Body of pancreas (tissue), 4 donors: ENCODE results near the gene SNRPE. TPM values are rescaled to one million over a fixed set of nuclear protein-coding genes. Genes with fewer than 3 reads are reported as not detected.

Experiments used
- ATAC-seq: fragments of 150-250 bp; one replicate; pipeline ENCODE4 v1.9.1; 2016
- DNase-seq, 4 donors: peaks; one replicate each; pipeline ENCODE4 v3.0.0-alpha.2; 2019
- H3K27ac ChIP-seq, 4 donors: fragments of 200-600 bp; sonication (generic); 1 replicate in 3 of 4; 2 replicates in 1 of 4; pipeline versions ENCODE4 v1.5.1 to v1.6.1; 2016 to 2019; ENCODE audit warnings: mild to moderate bottlenecking in 1 of 4, mixed read lengths in 1 of 4, moderate library complexity in 1 of 4
- H3K27me3 ChIP-seq, 2 donors: fragments of 200-600 bp; sonication (generic); one replicate each; pipeline ENCODE4 v1.6.0; 2016; ENCODE audit warnings: mild to moderate bottlenecking in 1 of 2
- H3K36me3 ChIP-seq, 2 donors: fragments of 200-600 bp; sonication (generic); replicated peaks in 1 of 2; 2 replicates each; pipeline ENCODE4 v1.5.1; 2016; ENCODE audit warnings: low read depth in 2 of 2; ENCODE audit not compliant: insufficient read depth in 1 of 2
- H3K4me1 ChIP-seq: fragments of 200-600 bp; sonication (generic); one replicate; pipeline ENCODE4 v1.6.0; 2016
- H3K4me3 ChIP-seq, 2 donors: fragments of 200-600 bp; sonication (generic); 1 replicate in 1 of 2; 2 replicates in 1 of 2; pipeline ENCODE4 v1.5.1; 2016 to 2019
- H3K9me3 ChIP-seq, 3 donors: fragments of 200-600 bp; sonication (generic); 1 replicate in 2 of 3; 2 replicates in 1 of 3; pipeline ENCODE4 v1.5.1; 2016
- POLR2A ChIP-seq, 3 donors: fragments of 450-650 bp; IDR thresholded peaks; one replicate each; pipeline ENCODE4 v1.6.1; 2016; ENCODE audit warnings: antibody characterized with exemption in 3 of 3, mild to moderate bottlenecking in 2 of 3
- WGBS, 2 donors: methylation state at CpG; one replicate each; pipeline ENCODE4 v1.1.5; 2017; 5-methylcytosine and 5-hydroxymethylcytosine counted together
- intact Hi-C: fragments of 100-400 bp; cut with DNase I; formaldehyde crosslinking; loops from one replicate; pipeline ENCODE4 v1.15.1; 2023
- total RNA-seq, 2 donors: library from RNA; depleted of rRNA; stranded (reverse); fragments of >200 nt; gene quantifications; one replicate each; pipeline ENCODE4 v1.1.0, GENCODE V29; 2016
- TF ChIP-seq, protein P1 (sequence below), 7 experiments: fragments of 450-650 bp in 4 of 7; fragments of 200-600 bp in 3 of 7; sonication (generic) in 3 of 7; IDR thresholded peaks; one replicate each; pipeline ENCODE4 v1.5.1; 2016 to 2019; ENCODE audit warnings: antibody characterized with exemption in 7 of 7

SNRPE gene
- total RNA-seq, 2 donors from 2014 or later, result 27.2 to 80.8 TPM

DNA sequence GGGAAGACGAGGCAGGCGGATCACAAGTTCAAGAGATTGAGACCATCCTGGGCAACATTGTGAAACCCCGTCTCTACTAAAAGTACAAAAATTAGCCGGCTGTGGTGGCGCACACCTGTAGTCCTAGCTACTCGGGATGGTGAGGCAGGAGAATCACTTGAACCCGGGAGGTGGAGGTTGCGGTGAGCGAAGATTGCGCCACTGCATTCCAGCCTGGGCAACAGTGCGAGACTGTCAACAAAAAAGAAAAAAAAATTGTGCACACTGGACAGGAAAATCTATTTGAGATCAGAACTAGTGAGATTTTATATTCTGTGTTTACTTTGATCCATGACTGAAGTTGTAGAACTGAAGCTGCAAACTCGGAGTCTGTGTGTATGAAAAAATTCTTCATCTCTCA is 40.2 kb downstream of the SNRPE start:
- Histone ChIP-seq H3K36me3 (no peaks in the 10 kb centered on the region), H3K4me1 (peaks cover 14% of the 10 kb centered on the region), H3K27ac (no peak overlapping the region), H3K4me3 (no peak overlapping the region), H3K9me3 (no peaks in the 10 kb centered on the region), H3K27me3 (no peaks in the 10 kb centered on the region)
- intact Hi-C loops, result no loop called here
- 76 to 85% methylated on average over 12 of the region's 12 CpGs for WGBS, 2 donors
- DNase-seq (no peak), ATAC-seq (no peak)
- TF ChIP-seq POLR2A (IDR thresholded peaks at IDR 0.05), result no peak
- TF ChIP-seq, protein P1, sequence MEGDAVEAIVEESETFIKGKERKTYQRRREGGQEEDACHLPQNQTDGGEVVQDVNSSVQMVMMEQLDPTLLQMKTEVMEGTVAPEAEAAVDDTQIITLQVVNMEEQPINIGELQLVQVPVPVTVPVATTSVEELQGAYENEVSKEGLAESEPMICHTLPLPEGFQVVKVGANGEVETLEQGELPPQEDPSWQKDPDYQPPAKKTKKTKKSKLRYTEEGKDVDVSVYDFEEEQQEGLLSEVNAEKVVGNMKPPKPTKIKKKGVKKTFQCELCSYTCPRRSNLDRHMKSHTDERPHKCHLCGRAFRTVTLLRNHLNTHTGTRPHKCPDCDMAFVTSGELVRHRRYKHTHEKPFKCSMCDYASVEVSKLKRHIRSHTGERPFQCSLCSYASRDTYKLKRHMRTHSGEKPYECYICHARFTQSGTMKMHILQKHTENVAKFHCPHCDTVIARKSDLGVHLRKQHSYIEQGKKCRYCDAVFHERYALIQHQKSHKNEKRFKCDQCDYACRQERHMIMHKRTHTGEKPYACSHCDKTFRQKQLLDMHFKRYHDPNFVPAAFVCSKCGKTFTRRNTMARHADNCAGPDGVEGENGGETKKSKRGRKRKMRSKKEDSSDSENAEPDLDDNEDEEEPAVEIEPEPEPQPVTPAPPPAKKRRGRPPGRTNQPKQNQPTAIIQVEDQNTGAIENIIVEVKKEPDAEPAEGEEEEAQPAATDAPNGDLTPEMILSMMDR (IDR thresholded peaks at IDR 0.05), result no peak

DNA sequence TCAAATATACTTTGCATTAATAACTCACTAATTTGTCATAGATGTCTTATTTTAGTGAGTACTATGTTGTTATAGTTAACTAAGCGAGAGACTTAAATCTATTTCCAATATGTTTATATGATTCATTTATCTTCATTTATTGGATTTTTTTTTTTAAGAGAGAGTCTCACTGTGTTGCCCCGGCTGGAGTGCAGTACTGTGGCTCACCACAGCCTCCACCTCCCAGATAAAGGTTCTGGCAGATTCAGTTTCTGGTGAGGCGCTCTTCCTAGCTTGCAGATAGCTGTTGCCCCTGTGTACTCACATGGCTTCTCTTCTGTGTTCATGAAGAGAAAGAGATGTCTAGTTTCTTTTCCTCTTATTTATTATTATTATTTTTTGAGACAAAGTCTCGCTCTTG is 43.9 kb downstream of the SNRPE start:
- H3K27ac ChIP-seq, result no peak overlapping the region
- peaks cover 3% of the 10 kb centered on the region for H3K4me1 ChIP-seq
- no peaks in the 10 kb centered on the region for H3K36me3 ChIP-seq
- no peaks in the 10 kb centered on the region for H3K27me3 ChIP-seq
- intact Hi-C loops, result no loop called here
- WGBS, 2 donors, result 80 to 95% methylated on average over 4 of the region's 4 CpGs
- DNase-seq (no peak), ATAC-seq (no peak)
- H3K4me3 ChIP-seq, result no peak overlapping the region
- TF ChIP-seq, protein P1 (IDR thresholded peaks at IDR 0.05), result no peak
- no peak for TF ChIP-seq POLR2A (IDR thresholded peaks at IDR 0.05)
- no peaks in the 10 kb centered on the region for H3K9me3 ChIP-seq

DNA sequence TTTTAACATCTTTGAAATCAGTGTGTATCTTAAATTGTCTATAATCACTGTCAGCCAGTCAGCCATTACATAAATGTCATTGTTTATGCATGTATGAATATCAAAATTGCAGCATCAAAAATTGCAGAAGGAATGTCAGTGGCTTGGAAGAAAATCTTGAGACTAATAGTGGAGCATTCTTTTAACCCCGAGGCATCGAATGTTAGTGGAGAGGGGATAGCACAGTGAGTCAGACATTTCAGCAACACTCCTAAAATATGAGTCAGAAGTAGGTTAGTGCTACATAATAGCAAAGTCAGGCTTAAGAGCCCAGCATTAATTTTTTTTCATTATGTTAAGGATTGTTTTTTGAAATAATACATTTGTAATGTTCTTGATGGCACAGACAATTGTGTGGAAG is 45.5 kb downstream of the SNRPE start:
- Histone ChIP-seq H3K36me3 (no peaks in the 10 kb centered on the region), H3K4me1 (no peaks in the 10 kb centered on the region), H3K9me3 (no peaks in the 10 kb centered on the region), H3K27me3 (no peaks in the 10 kb centered on the region), H3K27ac (no peak overlapping the region), H3K4me3 (no peak overlapping the region)
- WGBS, 2 donors, result 58 to 70% methylated on average over 2 of the region's 2 CpGs
- ATAC-seq, result no peak
- TF ChIP-seq POLR2A (IDR thresholded peaks at IDR 0.05), result no peak
- TF ChIP-seq, protein P1 (IDR thresholded peaks at IDR 0.05), result no peak
- intact Hi-C loops, result no loop called here
- no peak for DNase-seq

GRCh38 chr1:203907901-203908300 is 46.5 kb downstream of the SNRPE start:
- Histone ChIP-seq H3K27me3 (no peaks in the 10 kb centered on the region), H3K36me3 (no peaks in the 10 kb centered on the region), H3K27ac (no peak overlapping the region), H3K4me3 (no peak overlapping the region), H3K4me1 (no peaks in the 10 kb centered on the region), H3K9me3 (no peaks in the 10 kb centered on the region)
- no peak for ATAC-seq
- DNase-seq, result no peak
- 87 to 89% methylated on average over 5 of the region's 5 CpGs for WGBS, 2 donors
- intact Hi-C loops, result no loop called here
- no peak for TF ChIP-seq POLR2A (IDR thresholded peaks at IDR 0.05)
- TF ChIP-seq, protein P1 (IDR thresholded peaks at IDR 0.05), result no peak

GRCh38 chr1:203911806-203912205 is 50.4 kb downstream of the SNRPE start:
- H3K27me3 ChIP-seq, result no peaks in the 10 kb centered on the region
- DNase-seq (no peak), ATAC-seq (no peak)
- no peak for TF ChIP-seq POLR2A (IDR thresholded peaks at IDR 0.05)
- TF ChIP-seq, protein P1 (IDR thresholded peaks at IDR 0.05), result no peak
- WGBS, 2 donors, result 81 to 87% methylated on average over 5 of the region's 5 CpGs
- intact Hi-C loops, result no loop called here
- H3K36me3 ChIP-seq, result no peaks in the 10 kb centered on the region
- H3K4me3 ChIP-seq, result no peak overlapping the region
- no peaks in the 10 kb centered on the region for H3K9me3 ChIP-seq
- H3K4me1 ChIP-seq, result no peaks in the 10 kb centered on the region
- no peak overlapping the region for H3K27ac ChIP-seq
